ENCODE measurements around the gene CIDEA. TPM values are rescaled to one million over a fixed set of nuclear protein-coding genes. Genes with fewer than 3 reads are reported as not detected.

The CIDEA gene, protein sequence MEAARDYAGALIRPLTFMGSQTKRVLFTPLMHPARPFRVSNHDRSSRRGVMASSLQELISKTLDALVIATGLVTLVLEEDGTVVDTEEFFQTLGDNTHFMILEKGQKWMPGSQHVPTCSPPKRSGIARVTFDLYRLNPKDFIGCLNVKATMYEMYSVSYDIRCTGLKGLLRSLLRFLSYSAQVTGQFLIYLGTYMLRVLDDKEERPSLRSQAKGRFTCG
- 7.2 and 8.2 TPM in 2 replicates for total RNA-seq

GRCh38 chr18:12254136-12254819 is at the start of gene CIDEA:
Gene CIDEA (plus strand): TSS chr18:12254361. CDS start chr18:12254384, 23 bp downstream.

GRCh38 chr18:12307701-12308385 is 53.7 kb downstream of the CIDEA start, which contains the start of gene TUBB6:
Gene TUBB6 (plus strand): TSS chr18:12308241. CDS start chr18:12308293, 52 bp downstream.

Other genes with a start within 250 kb of the CIDEA start
- not detected in 2 replicates for gene ANKRD62, start 160.5 kb upstream of the CIDEA start, total RNA-seq
- gene TUBB6, start 53.9 kb downstream of the CIDEA start, total RNA-seq: 1,268 and 1,389 TPM in 2 replicates
- 40.3 and 42.5 TPM in 2 replicates for gene AFG3L2, start 122.9 kb downstream of the CIDEA start, total RNA-seq
- gene PRELID3A, start 153.6 kb downstream of the CIDEA start, total RNA-seq: 1.4 and 8.5 TPM in 2 replicates

Data from mammary microvascular endothelial cell (primary cell).